ENCODE measurements around the gene KIF21A.

The KIF21A gene

DNA sequence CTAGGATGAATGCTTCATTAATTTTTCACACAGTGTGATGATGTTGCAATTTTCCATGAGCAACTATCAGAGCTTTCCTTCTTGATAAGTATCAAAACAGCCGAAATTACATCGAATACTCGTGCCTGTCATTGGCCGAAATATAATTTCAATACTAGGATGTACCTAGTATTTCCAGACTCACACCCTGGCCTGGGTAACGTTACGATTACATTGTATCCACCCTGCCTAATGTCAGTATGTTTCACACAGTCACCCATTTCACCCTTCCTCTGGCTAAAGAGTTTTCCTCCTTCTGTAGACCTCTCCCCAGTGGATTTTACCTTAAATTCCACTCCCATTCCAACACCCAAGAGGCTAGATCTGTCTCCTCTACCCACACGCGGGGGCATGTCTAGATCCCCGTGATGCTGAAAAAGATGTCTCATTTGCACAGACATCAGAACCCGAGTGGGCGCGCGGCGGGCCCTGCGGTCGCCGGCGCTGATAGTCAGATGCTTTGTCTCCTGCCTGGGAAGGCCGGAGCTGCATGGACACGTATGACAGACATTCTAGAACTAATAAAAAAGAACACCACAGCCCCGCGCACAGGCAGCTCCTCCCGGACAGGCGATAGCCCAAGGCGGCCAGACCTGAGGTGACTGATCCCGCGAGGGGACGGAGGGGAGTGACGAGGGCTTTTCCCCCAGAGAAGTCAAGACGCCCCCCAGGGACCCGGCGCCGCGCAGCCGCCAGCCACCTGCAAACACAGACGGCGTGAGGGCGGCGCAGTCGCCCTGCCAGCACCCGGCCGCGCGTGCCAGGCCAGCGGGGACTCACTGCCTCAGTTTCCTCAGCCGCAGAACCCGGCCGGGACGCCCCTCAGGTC lies 723 bp downstream of the KIF21A start:
- TF ChIP-seq, protein P1, sequence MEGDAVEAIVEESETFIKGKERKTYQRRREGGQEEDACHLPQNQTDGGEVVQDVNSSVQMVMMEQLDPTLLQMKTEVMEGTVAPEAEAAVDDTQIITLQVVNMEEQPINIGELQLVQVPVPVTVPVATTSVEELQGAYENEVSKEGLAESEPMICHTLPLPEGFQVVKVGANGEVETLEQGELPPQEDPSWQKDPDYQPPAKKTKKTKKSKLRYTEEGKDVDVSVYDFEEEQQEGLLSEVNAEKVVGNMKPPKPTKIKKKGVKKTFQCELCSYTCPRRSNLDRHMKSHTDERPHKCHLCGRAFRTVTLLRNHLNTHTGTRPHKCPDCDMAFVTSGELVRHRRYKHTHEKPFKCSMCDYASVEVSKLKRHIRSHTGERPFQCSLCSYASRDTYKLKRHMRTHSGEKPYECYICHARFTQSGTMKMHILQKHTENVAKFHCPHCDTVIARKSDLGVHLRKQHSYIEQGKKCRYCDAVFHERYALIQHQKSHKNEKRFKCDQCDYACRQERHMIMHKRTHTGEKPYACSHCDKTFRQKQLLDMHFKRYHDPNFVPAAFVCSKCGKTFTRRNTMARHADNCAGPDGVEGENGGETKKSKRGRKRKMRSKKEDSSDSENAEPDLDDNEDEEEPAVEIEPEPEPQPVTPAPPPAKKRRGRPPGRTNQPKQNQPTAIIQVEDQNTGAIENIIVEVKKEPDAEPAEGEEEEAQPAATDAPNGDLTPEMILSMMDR (IDR thresholded peaks at IDR 0.05), result no peak

DNA sequence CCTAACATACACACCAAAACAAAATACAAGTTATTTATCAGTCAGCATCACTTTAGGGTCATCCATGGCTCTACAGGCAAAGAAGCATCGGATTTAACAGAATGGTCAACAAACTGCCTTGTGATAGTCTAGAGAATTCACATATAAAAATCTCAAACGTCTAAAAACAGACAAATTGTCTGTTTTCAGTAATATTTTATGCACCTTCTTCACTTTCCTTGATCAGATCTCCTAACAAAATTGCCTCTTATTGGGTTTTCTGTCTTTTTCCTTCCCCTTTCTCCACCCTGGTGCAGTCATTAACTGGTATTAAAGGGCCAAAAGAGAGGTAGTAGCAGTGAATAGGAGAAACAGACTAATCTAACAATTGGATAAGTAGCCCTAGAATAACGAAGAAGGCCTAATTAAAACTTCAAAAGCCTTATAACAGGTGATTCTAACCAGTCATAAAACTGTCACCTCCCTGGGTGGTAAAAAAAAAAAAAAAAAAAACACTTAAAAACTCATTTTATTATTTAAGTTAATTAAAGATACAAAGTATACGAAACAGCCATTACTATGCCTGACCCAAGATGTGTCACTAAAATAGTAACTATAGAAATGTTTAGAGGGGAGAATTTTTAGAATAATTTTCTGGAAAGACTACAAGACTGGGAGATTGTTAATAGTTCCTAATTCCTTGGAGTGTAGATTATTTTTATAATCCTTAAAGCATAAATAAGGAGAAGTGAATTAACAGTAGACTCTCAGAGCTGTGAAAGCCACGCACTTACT lies 1.5 kb downstream of the KIF21A start:
- TF ChIP-seq, protein P1 (IDR thresholded peaks at IDR 0.05), result no peak

DNA sequence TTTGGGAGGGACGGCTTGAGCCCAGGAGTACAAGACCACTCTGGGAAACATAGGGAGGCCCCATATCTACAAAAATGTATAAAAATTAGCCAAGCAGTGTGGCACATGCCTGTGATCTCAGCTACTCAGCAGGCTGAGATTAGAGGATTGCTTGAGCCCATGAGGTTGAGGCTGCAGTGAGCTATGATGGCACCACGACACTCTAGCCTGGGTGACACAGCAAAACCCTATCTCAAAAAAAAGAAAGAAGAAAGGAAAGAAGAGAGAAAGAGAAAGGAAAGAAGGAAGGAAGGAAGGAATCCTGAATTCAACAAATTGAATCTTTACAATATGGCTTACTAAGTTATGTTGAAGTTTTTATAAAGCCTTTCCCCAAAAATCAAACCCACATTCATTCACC lies 2.1 kb downstream of the KIF21A start:
- TF ChIP-seq, protein P1 (IDR thresholded peaks at IDR 0.05), result no peak

DNA sequence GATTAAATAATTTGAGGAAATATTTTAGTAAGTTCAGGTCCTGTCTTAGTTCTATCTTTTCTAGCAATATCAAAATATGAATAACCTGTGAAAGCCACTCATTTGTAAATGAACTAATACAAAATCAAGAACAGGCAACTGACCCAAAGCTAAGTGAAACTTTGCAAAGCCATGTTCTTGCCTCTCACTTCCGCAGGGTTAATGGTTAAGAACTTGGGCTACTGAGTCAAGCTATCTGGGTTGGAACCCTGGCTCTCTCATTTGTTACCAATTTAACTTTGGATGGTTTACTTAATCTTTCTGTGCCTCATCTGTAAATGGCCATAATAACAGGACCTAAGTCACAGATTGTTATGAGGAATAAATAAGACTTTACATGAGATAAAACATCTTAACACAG lies 2.8 kb downstream of the KIF21A start:
- TF ChIP-seq, protein P1 (IDR thresholded peaks at IDR 0.05), result no peak

DNA sequence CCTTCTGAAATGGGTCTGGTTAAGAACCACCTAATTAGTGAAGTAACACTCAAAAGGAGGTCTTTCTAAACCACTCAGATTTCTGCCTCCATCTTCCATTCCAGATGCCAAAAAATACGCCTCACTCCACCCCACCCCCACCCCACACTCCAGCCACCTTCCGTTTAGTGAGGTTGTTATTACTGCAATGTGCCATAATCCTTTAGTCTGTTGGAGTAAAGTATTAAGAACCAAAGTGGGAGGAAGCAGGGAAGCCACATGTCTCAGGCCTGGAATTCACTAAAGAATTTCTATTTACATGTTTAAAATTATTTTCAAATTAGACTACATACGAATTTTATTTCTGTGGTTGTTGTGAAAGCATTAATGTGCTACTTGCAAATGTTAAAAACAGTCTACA lies 7.4 kb downstream of the KIF21A start:
- TF ChIP-seq, protein P1 (IDR thresholded peaks at IDR 0.05), result no peak

DNA sequence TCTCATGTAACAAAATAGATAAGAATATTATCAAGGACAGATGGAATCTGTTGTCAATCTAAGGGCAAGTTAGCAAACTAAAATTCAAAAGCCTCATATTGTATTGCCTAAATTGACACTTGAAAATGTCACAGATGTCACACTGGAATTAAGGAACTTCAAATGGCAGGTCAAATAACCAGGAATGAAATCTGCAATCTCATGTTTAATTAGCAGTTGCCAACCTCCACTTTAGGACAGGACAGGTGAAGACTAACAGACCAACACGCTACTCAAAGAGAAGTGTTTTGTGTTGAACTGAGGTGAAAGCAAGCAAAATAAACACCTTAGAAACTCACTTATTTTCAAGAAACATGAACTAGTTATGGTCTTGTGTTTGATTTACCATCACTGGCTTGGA lies 11.1 kb downstream of the KIF21A start:
- TF ChIP-seq, protein P1 (IDR thresholded peaks at IDR 0.05), result no peak

DNA sequence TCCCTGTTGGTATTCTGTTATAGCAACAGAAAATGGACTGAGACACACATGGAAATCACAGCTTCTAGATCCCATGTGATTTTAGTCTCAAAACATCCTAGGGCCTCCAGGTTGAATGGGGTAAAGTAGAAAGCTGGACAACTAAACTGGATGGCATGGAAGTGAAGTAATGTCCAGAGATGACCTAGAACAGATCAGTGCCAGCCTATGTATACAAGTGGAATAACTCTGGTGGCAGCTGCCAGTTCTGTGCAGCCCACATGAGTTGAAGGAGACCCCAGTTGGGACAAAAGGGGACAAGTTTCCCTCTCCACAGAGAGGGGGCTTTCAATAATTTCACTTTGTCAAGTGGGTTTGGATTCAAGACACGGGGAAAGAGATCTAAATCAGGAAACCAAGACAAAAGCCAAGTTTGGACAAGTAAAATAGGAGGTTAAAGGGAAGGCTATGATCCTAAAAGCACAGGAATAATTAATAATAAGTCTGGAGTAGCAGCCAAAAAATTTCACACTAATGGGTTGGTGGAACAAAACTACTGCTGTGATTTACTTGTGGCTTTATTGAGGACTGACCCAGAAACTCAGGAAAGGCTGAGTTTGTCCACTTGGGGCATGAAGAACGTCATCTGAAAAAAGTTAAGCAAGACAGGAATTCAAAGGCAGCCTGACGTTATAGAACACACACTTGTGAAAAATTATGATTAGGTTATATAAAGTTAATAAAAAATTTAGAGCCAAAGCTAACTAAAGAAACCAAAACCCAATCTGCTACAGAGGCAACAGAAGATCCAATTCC lies 11.7 kb downstream of the KIF21A start:
- TF ChIP-seq, protein P1 (IDR thresholded peaks at IDR 0.05), result no peak

Data from LNCAP (cell line).